Liver (tissue), 9 donors: ENCODE results near the gene RPS2. TPM values are rescaled to one million over a fixed set of nuclear protein-coding genes. Genes with fewer than 3 reads are reported as not detected.

Experiments
- DNase-seq: peaks from one replicate; pipeline ENCODE4 v3.0.0-alpha.2; 2017; ENCODE audit warnings: low spot score
- H3K27ac ChIP-seq, 2 donors: one replicate each; pipeline ENCODE4 v1.7.0; 2013; ENCODE audit warnings: inconsistent platforms in 2 of 2, low read length in 2 of 2, control low read depth in 1 of 2, low read depth in 1 of 2, mild to moderate bottlenecking in 1 of 2
- H3K27me3 ChIP-seq, 4 donors: one replicate each; pipeline versions ENCODE4 v1.6.1 to v1.7.0; 2013; ENCODE audit warnings: low read length in 3 of 4, inconsistent platforms in 1 of 4, mild to moderate bottlenecking in 1 of 4, moderate library complexity in 1 of 4; ENCODE audit not compliant: control insufficient read depth in 4 of 4, insufficient read depth in 4 of 4
- H3K36me3 ChIP-seq, 4 donors: one replicate each; pipeline versions ENCODE4 v1.6.1 to v1.7.0; 2013; ENCODE audit warnings: low read length in 3 of 4, mild to moderate bottlenecking in 3 of 4, low read depth in 1 of 4, moderate library complexity in 1 of 4; ENCODE audit not compliant: control insufficient read depth in 4 of 4, insufficient read depth in 3 of 4
- H3K4me1 ChIP-seq, 4 donors: one replicate each; pipeline versions ENCODE4 v1.6.1 to v1.7.0; 2013; ENCODE audit warnings: low read length in 3 of 4, mild to moderate bottlenecking in 3 of 4, moderate library complexity in 1 of 4; ENCODE audit not compliant: control insufficient read depth in 4 of 4, insufficient read depth in 4 of 4
- H3K4me3 ChIP-seq, 3 donors: one replicate each; pipeline versions ENCODE4 v1.6.1 to v1.7.0; 2013; ENCODE audit warnings: low read length in 3 of 3, control low read depth in 1 of 3, low read depth in 1 of 3, mild to moderate bottlenecking in 1 of 3
- H3K9ac ChIP-seq, 2 donors: one replicate each; pipeline ENCODE4 v1.7.0; 2013; ENCODE audit warnings: low read length in 2 of 2, mild to moderate bottlenecking in 2 of 2, moderate library complexity in 2 of 2, control low read depth in 1 of 2, low read depth in 1 of 2
- H3K9me3 ChIP-seq, 4 donors: one replicate each; pipeline versions ENCODE4 v1.6.1 to v1.7.0; 2013; ENCODE audit warnings: low read length in 3 of 4; ENCODE audit not compliant: control insufficient read depth in 4 of 4
- ATF3 ChIP-seq: IDR thresholded peaks from 2 replicates; pipeline ENCODE4 v1.6.1; 2016; ENCODE audit warnings: antibody characterized with exemption
- EGR1 ChIP-seq, 2 donors: IDR thresholded peaks; 2 replicates each; pipeline ENCODE4 v1.6.1; 2016 to 2018; ENCODE audit warnings: antibody characterized with exemption in 2 of 2, low read depth in 2 of 2
- FOXA1 ChIP-seq: IDR thresholded peaks from 2 replicates; pipeline ENCODE4 v1.6.1; 2016; ENCODE audit warnings: antibody characterized with exemption
- FOXA2 ChIP-seq: IDR thresholded peaks from 2 replicates; pipeline ENCODE4 v1.6.1; 2016; ENCODE audit warnings: antibody characterized with exemption
- GABPA ChIP-seq, 2 donors: IDR thresholded peaks in 1 of 2; conservative IDR thresholded peaks in 1 of 2; 2 replicates each; pipeline ENCODE4 v1.6.1; 2016; ENCODE audit warnings: antibody characterized with exemption in 2 of 2, mild to moderate bottlenecking in 1 of 2, moderate library complexity in 1 of 2
- HNF4A ChIP-seq, 2 donors: conservative IDR thresholded peaks; 2 replicates each; pipeline ENCODE4 v1.6.1; 2016; ENCODE audit warnings: antibody characterized with exemption in 2 of 2, mild to moderate bottlenecking in 2 of 2
- HNF4G ChIP-seq: IDR thresholded peaks from 2 replicates; pipeline ENCODE4 v1.6.1; 2016; ENCODE audit warnings: antibody characterized with exemption
- JUND ChIP-seq, 2 donors: IDR thresholded peaks; 2 replicates each; pipeline ENCODE4 v1.6.1; 2016; ENCODE audit warnings: antibody characterized with exemption in 2 of 2
- NR2F2 ChIP-seq: IDR thresholded peaks from 2 replicates; pipeline ENCODE4 v1.6.1; 2016; ENCODE audit warnings: antibody characterized with exemption
- RAD21 ChIP-seq, 2 donors: IDR thresholded peaks; 2 replicates each; pipeline ENCODE4 v1.6.1; 2016; ENCODE audit warnings: antibody characterized with exemption in 2 of 2, mild to moderate bottlenecking in 2 of 2
- SP1 ChIP-seq: IDR thresholded peaks from 2 replicates; pipeline ENCODE4 v1.6.1; 2018; ENCODE audit warnings: antibody characterized with exemption, mild to moderate bottlenecking
- TAF1 ChIP-seq: conservative IDR thresholded peaks from 2 replicates; pipeline ENCODE4 v1.6.1; 2016; ENCODE audit warnings: antibody characterized with exemption, mild to moderate bottlenecking
- YY1 ChIP-seq: IDR thresholded peaks from 2 replicates; pipeline ENCODE4 v1.6.1; 2016; ENCODE audit warnings: antibody characterized with exemption, mild to moderate bottlenecking
- WGBS: extraction: QIAGEN DNeasy Blood & Tissue Kit; methylation state at CpG from one replicate; pipeline ENCODE4 v1.1.7; 2013; 5-methylcytosine and 5-hydroxymethylcytosine counted together
- polyA plus RNA-seq, 2 donors: library from polyadenylated mRNA; stranded (reverse) in 1 of 2; unstranded in 1 of 2; fragments of 200-250 nt in 1 of 2; fragments of >200 nt in 1 of 2; fragmentation: Nextera tagmentation in 1 of 2; extraction: Ambion mirVana in 1 of 2; gene quantifications; one replicate each; pipeline versions ENCODE4 v1.2.1 to v1.2.3, GENCODE V29; 2013 to 2015
- total RNA-seq, 2 donors: library from RNA; depleted of rRNA; stranded (reverse); fragments of >200 nt; gene quantifications; one replicate each; pipeline ENCODE4 v1.2.3, GENCODE V29; 2014
- TF ChIP-seq, protein P1 (sequence below): IDR thresholded peaks from 2 replicates; pipeline ENCODE4 v1.6.1; 2016; ENCODE audit warnings: antibody characterized with exemption
- TF ChIP-seq, protein P2 (sequence below): IDR thresholded peaks from 2 replicates; pipeline ENCODE4 v1.6.1; 2016; ENCODE audit warnings: antibody characterized with exemption, mild to moderate bottlenecking
- donor health status: healthy.
- donor health status: healthy.
- donor health status: healthy.
- donor health status: healthy.
- donor health status: healthy.

The RPS2 gene
- total and polyA plus RNA-seq, 4 donors: 524 to 1,440 (median 940) TPM

- H3K36me3 ChIP-seq: peaks cover 24 to 67% (median 28%) of the 10 kb centered on the region in 4 donors
- no peaks in the 10 kb centered on the region for H3K27me3 ChIP-seq
- TF ChIP-seq RAD21 (IDR thresholded peaks at IDR 0.05) (no peak), YY1 (no peak), ATF3 (no peak), GABPA (IDR thresholded peaks at IDR 0.05 in 1 of 2, conservative IDR thresholded peaks at IDR 0.05 in 1 of 2) (no peak), HNF4A (conservative IDR thresholded peaks at IDR 0.05) (no peak)
- TF ChIP-seq, protein P1, sequence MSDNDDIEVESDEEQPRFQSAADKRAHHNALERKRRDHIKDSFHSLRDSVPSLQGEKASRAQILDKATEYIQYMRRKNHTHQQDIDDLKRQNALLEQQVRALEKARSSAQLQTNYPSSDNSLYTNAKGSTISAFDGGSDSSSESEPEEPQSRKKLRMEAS: no peak
- H3K9me3 ChIP-seq: no peaks in the 10 kb centered on the region
- no peak overlapping the region for H3K4me3 ChIP-seq
- WGBS: 93% methylated on average over 28 of the region's 28 CpGs
- DNase-seq: no peak
- peaks cover 10 to 18% (median 15%) of the 10 kb centered on the region in 4 donors for H3K4me1 ChIP-seq
- H3K9ac ChIP-seq: no peak overlapping the region
- no peak overlapping the region for H3K27ac ChIP-seq
These were observed 35.4 kb upstream of the RPS2 start for GRCh38 chr16:1999866-2000514.

- Histone ChIP-seq H3K4me3 (no peak overlapping the region), H3K36me3 (peaks cover 24 to 67% (median 28%) of the 10 kb centered on the region in 4 donors), H3K9ac (no peak overlapping the region), H3K27me3 (no peaks in the 10 kb centered on the region), H3K9me3 (no peaks in the 10 kb centered on the region), H3K4me1 (peaks cover 2 to 9% (median 6%) of the 10 kb centered on the region in 4 donors), H3K27ac (no peak overlapping the region)
- 96% methylated on average over 39 of the region's 39 CpGs for WGBS
- no peak for DNase-seq
- no peak for TF ChIP-seq NR2F2
- TF ChIP-seq SP1: no peak
- no peak for TF ChIP-seq YY1
- no peak for TF ChIP-seq HNF4G
- no peak for TF ChIP-seq ATF3
- TF ChIP-seq EGR1 (IDR thresholded peaks at IDR 0.05; ENCODE audit: low read depth in 2 of 2): no peak
- TF ChIP-seq JUND (IDR thresholded peaks at IDR 0.05): no peak
- TF ChIP-seq FOXA2: no peak
These were observed 34.5 kb upstream of the RPS2 start for GRCh38 chr16:1998852-1999801.

DNA sequence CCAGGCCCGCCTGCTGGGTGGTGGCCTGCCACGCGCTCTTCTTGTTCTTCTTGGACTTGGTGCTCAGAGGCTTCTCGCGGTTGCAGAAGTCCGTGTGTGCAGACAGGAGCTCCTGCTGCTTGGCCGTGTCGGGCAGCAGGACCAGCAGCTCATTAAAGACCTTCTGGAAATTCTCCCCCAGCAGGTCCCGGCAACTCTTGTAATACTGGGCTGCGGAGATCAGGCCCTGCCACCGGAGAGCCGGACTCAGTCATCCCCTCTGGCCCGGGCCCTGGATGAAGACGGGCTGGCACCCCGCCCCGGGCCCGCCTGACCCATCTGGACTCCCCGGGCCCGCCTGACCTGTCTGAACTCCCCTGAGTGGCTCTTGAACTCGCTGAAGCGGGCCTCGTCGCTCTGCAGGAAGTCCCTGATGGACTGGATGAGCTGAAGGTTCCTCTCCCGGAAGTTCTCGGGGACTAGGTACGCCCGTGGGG, 33.8 kb upstream of the RPS2 start:
- Histone ChIP-seq H3K9me3 (no peaks in the 10 kb centered on the region), H3K27ac (no peak overlapping the region), H3K4me3 (no peak overlapping the region), H3K9ac (no peak overlapping the region), H3K4me1 (peaks cover 0 to 6% (median 1%) of the 10 kb centered on the region in 4 donors), H3K27me3 (no peaks in the 10 kb centered on the region), H3K36me3 (peaks cover 24 to 66% (median 28%) of the 10 kb centered on the region in 4 donors)
- TF ChIP-seq TAF1: no peak
- no peak for TF ChIP-seq EGR1 (IDR thresholded peaks at IDR 0.05; ENCODE audit: low read depth in 2 of 2)
- TF ChIP-seq FOXA1: no peak
- TF ChIP-seq YY1: no peak
- TF ChIP-seq, protein P2, sequence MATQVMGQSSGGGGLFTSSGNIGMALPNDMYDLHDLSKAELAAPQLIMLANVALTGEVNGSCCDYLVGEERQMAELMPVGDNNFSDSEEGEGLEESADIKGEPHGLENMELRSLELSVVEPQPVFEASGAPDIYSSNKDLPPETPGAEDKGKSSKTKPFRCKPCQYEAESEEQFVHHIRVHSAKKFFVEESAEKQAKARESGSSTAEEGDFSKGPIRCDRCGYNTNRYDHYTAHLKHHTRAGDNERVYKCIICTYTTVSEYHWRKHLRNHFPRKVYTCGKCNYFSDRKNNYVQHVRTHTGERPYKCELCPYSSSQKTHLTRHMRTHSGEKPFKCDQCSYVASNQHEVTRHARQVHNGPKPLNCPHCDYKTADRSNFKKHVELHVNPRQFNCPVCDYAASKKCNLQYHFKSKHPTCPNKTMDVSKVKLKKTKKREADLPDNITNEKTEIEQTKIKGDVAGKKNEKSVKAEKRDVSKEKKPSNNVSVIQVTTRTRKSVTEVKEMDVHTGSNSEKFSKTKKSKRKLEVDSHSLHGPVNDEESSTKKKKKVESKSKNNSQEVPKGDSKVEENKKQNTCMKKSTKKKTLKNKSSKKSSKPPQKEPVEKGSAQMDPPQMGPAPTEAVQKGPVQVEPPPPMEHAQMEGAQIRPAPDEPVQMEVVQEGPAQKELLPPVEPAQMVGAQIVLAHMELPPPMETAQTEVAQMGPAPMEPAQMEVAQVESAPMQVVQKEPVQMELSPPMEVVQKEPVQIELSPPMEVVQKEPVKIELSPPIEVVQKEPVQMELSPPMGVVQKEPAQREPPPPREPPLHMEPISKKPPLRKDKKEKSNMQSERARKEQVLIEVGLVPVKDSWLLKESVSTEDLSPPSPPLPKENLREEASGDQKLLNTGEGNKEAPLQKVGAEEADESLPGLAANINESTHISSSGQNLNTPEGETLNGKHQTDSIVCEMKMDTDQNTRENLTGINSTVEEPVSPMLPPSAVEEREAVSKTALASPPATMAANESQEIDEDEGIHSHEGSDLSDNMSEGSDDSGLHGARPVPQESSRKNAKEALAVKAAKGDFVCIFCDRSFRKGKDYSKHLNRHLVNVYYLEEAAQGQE: no peak
- TF ChIP-seq HNF4A (conservative IDR thresholded peaks at IDR 0.05): no peak
- no peak for TF ChIP-seq FOXA2
- no peak for TF ChIP-seq GABPA (IDR thresholded peaks at IDR 0.05 in 1 of 2, conservative IDR thresholded peaks at IDR 0.05 in 1 of 2)
- TF ChIP-seq, protein P1: no peak
- no peak for TF ChIP-seq SP1
- 95% methylated on average over 27 of the region's 27 CpGs for WGBS
- no peak for DNase-seq
